ENCODE data around the gene SFSWAP. TPM values are rescaled to one million over a fixed set of nuclear protein-coding genes. Genes with fewer than 3 reads are reported as not detected.
"Not testable (repeated sequence)": the region's sequence is repeated elsewhere in the genome, so short reads cannot be mapped to it uniquely, and the experiment has no call there.

SFSWAP gene
- total RNA-seq, 1 experiment from 2014 or later = 30.1 TPM

- DNase-seq (ENCODE audit: low spot score) = no peak
These were observed 24.9 kb downstream of the SFSWAP start for GRCh38 chr12:131735476-131736445.

DNA sequence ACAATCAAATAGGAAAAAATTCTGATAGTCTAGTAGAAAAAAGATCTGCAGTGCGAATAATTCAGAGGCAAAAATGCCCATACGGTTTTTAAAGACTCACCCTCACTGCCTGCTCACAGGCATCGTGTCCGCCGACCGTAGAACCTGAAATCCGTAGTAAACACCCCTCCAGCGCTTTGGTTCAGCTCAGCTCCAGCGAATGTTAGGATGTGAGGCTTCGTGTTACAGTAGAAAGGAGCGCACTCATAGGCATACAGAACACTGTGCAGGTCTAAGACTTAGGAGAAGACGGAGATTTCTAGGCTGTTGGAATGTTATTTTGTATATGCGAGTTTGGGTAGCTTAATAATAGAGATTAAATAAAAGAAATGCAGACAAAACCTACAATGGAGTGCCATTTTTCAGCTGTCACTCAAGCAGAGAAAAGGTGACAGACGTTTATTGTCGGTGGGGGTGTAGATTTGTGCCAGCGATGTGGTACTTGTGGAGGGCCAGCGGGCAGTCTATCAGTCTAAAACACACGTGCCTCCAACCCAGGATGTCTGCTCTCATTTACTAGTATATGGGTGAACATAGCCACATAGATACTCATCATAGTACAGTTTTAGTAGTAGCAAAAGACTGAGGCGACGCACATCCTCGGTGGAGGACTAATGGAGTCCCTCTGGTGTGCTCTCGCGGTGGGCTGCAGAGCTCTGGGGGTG, 25.7 kb downstream of the SFSWAP start:
- no peak for DNase-seq (ENCODE audit: low spot score)

GRCh38 chr12:131737150-131737827, 26.4 kb downstream of the SFSWAP start:
- peak; percentile 78 for DNase-seq (ENCODE audit: low spot score)

GRCh38 chr12:131738196-131738595, 27.3 kb downstream of the SFSWAP start:
- DNase-seq (ENCODE audit: low spot score) = no peak

GRCh38 chr12:131740626-131741025, 29.7 kb downstream of the SFSWAP start:
- DNase-seq (ENCODE audit: low spot score) = no peak

DNA sequence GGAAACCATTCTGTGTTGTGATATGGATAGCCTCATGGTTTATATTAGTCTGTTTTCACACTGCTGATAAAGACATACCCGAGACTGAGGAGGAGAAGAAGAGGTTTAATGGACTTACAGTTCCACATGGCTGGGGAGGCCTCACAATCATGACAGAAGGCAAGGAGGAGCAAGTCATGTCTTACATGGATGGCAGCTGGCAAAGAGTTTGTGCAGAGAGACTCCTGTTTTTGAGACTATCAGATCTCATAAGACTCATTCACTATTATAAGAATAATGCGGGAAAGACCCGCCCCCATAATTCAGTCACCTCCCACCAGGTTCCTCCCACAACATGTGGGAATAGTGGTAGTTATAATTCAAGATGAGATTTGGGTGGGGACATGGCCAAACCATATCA, 31.9 kb downstream of the SFSWAP start:
- DNase-seq (ENCODE audit: low spot score) = not testable (repeated sequence)

- DNase-seq (ENCODE audit: low spot score) = not testable (repeated sequence)
These were observed 32.5 kb downstream of the SFSWAP start for GRCh38 chr12:131743410-131743809.

GRCh38 chr12:131743880-131744279, 33.0 kb downstream of the SFSWAP start:
- not testable (repeated sequence) for DNase-seq (ENCODE audit: low spot score)

DNA sequence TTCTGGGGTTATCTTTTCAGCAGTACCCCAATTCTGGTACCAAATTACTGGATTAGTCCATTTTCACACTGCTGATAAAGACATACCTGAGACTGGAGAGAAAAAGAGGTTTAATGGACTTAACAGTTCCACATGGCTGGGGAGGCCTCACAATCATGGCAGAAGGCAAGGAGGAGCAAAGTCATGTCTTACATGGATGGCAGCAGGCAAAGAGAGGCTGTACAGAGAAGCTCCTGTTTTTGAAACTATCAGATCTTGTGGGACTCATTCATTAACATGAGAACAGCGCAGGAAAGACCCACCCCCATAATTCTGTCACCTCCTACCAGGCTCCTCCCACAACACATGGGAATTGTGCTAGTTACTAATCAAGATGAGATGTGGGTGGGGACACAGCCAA, 33.8 kb downstream of the SFSWAP start:
- not testable (repeated sequence) for DNase-seq (ENCODE audit: low spot score)

GRCh38 chr12:131745706-131746105, 34.8 kb downstream of the SFSWAP start:
- no peak for DNase-seq (ENCODE audit: low spot score)

DNA sequence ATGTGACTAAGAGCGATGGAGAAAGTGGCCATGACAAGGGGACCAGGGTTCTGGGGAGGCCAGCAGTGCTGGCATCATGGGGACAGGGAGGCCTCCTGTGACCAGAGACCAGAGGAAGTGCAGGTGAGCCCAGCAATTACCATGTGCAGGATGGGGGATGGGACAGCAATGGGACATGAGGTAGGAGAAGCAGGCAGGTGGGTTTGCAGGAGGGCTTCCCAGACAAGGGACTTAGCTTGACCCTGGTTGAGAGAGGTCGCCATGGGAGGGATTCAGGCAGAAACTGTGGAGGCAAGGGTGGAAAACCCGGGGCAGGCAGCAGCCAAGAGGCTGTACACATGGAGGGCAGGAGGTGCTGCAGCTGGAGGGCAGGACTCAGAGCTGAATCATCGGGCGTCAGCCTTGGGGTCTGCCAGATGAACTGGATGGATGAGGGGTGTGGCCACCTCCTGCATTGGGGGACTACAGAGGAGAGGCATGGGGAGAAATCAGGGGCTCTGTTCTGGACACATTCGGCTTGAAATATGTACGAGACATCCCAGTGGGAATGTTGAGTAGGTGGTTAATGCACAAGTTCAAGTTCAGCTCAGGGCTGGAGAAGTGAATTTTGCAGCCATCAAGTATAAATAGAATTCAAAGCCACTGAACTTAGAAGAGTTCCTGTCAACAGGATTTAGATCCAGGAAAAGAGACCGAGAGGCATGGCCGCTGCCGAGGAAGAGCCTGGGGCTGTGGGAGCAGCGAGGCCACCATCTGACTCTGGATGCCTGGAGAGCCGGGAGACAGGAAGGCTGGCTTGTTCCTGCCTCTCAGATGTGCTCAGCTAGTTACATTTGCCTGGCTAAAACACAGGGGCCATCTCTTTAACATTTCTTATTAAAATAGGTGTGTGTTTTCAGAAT, 36.6 kb downstream of the SFSWAP start:
- no peak for DNase-seq (ENCODE audit: low spot score)

GRCh38 chr12:131749618-131750315, 38.9 kb downstream of the SFSWAP start:
- no peak for DNase-seq (ENCODE audit: low spot score)

DNA sequence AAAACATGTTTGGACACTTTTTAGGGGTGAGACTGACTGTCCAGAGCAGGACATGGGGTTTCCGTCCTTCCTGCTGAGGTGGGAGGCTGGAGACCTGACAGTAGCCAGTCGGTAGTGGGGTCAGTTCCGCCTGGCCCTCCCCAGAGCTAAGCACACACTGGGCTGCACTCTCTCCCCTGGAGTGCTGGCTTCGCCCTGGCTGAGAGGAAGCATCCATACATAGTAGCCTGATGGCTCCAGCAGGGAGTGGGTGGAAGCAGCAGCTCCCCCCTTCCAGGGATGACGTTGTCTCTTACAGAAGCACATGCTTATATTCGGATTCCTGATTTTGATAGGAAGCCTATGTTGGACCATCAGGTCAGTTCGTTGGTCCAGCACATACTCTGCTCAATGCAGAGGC, 40.4 kb downstream of the SFSWAP start:
- DNase-seq (ENCODE audit: low spot score) = no peak

DNA sequence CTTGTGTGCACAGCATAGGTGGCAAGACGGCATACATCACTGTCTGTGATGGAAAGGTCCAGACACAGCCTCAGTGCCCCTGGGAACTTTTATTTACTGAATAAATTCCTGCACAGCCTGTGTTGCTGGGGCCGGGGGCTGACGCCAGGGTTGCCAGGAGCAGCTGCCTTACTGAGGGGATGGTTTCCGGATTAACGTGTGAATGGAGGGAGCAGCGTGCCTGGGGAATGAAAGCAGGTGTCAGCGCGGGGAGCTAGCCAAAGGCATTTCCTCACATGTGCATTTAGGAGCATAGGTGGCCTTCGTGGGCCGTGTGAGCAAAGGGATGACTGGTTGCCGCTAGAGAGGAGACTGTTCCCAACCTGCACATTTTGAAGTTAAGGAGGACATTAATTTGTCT, 41.6 kb downstream of the SFSWAP start:
- DNase-seq (ENCODE audit: low spot score) = no peak

DNA sequence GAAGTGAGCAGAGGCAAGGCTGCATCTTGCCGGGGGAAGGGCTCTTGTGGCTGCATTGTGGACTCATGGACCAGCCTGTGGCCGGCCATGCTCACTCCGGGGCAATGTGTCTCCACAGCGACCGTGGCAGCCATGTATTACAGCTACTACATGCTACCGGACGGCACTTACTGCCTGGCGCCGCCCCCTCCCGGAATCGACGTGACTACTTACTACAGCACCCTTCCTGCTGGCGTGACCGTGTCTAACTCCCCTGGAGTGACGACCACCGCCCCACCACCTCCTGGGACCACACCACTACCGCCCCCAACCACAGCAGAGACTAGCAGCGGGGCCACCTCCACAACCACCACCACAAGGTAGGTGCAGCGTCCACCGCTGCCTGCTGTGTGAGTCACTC, 42.1 kb downstream of the SFSWAP start:
- DNase-seq (ENCODE audit: low spot score) = no peak

DNA sequence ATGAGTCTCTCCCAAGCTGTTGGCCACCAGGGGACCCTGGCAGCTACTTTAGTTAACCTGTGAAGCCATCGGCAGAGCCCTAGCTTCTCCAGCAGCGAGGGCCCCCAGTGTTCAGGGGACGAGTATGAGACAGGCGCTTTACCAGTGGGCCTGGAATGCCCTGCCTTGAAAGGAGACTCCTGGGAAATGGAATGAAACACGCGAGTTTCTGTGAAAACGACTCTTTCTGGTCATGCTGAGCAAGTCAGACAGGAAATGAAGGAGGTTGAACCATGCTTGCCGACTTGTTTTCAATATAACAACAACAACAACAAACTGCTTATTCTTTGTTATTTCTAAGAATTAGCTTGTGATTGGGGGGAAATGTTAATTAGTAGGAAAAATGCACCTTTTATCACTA, 42.9 kb downstream of the SFSWAP start:
- DNase-seq (ENCODE audit: low spot score) = no peak

DNA sequence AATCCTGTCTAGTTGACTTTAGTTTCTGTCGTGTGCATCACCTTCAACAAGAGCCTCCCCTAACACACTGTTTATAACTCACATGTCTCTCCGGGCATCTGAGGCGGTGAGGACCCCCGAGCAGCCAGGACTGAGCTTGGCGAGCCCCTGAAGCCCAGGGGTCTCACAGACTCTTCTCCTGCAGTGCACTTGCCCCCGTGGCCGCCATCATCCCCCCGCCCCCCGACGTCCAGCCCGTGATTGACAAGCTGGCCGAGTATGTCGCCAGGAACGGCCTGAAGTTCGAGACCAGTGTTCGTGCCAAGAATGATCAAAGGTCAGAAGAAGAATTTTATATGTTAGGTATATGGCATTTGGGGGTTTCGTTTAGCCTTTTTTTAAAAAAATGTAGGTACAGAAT, 43.3 kb downstream of the SFSWAP start:
- DNase-seq (ENCODE audit: low spot score) = no peak

DNA sequence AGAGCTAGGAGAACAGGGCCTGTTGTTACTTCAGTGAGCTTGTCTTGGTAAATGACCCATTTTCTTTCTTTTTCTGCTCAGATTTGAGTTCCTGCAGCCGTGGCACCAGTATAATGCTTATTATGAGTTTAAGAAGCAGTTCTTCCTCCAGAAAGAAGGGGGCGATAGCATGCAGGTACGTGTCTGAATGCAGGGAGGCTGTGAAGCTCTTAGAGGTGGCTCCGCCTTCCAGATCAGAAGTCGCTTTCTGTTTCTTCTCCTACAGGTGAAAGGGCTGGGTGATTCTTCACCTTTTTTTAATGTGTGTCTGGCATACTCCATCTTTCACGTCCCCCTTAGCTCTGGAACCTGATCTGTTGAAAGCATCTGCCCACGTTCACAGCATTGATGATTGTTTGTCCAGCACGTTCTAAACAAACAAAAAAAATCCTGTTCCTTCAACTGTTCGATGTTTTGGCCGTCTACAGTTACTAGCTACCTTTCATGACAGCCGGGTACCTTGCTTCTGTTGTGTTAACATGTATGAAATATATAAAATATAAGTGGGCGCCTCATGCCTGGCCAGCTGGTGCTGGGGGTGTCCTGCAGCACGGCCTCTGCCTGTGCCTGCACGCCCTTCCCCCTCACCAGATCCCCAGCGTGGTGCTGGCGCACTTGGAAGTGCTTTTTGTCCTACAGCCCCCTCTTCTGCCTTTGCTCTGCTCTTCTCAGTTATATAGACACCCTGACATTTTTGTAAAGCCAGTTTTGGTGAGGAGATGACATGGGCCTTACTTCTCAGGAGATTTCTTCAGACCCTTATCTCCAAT, 44.6 kb downstream of the SFSWAP start:
- peak; percentile 42 for DNase-seq (ENCODE audit: low spot score)

GRCh38 chr12:131756441-131756840, 45.6 kb downstream of the SFSWAP start:
- DNase-seq (ENCODE audit: low spot score) = no peak

- no peak for DNase-seq (ENCODE audit: low spot score)
These were observed 46.2 kb downstream of the SFSWAP start for GRCh38 chr12:131757111-131757510.

Data from A172 (cell line).